Peyer's patch (tissue), 4 donors: ENCODE results near the gene SMCO2.

Source experiments
- CTCF ChIP-seq, 6 experiments: fragments of 450-650 bp in 4 of 6; fragments of 200-600 bp in 2 of 6; sonication (generic) in 1 of 6; IDR thresholded peaks; one replicate each; pipeline ENCODE4 v1.5.1; 2017 to 2019; ENCODE audit warnings: antibody characterized with exemption in 6 of 6, mild to moderate bottlenecking in 3 of 6, moderate library complexity in 1 of 6
- POLR2A ChIP-seq, 2 donors: fragments of 450-650 bp; IDR thresholded peaks; one replicate each; pipeline ENCODE4 v1.5.1; 2017; ENCODE audit warnings: antibody characterized with exemption in 2 of 2, mild to moderate bottlenecking in 2 of 2, moderate library complexity in 2 of 2

GRCh38 chr12:27516625-27517024, 70.1 kb downstream of the SMCO2 start:
- TF ChIP-seq CTCF (IDR thresholded peaks at IDR 0.05) (no peak), POLR2A (IDR thresholded peaks at IDR 0.05) (no peak)
